Suprapubic skin (tissue), 4 donors: ENCODE measurements around the gene GCNT3. TPM values are rescaled to one million over a fixed set of nuclear protein-coding genes. Genes with fewer than 3 reads are reported as not detected.
A peak's percentile ranks its signal among the peaks of the same experiment; 100 is the strongest.

Source experiments
- DNase-seq, 2 donors: peaks; one replicate each; pipeline ENCODE4 v3.0.0-alpha.2; 2019; ENCODE audit warnings: low spot score in 2 of 2
- H3K27ac ChIP-seq: fragments of 200-600 bp; sonication (generic); one replicate; pipeline ENCODE4 v1.5.1; 2019
- H3K27me3 ChIP-seq: fragments of 200-600 bp; sonication (generic); one replicate; pipeline ENCODE4 v1.5.1; 2019
- H3K36me3 ChIP-seq: fragments of 200-600 bp; sonication (generic); one replicate; pipeline ENCODE4 v1.5.1; 2019
- H3K4me1 ChIP-seq: fragments of 200-600 bp; sonication (generic); one replicate; pipeline ENCODE4 v1.5.1; 2019
- H3K4me3 ChIP-seq: fragments of 200-600 bp; sonication (generic); one replicate; pipeline ENCODE4 v1.5.1; 2019; ENCODE audit warnings: mild to moderate bottlenecking
- H3K9me3 ChIP-seq: fragments of 200-600 bp; sonication (generic); one replicate; pipeline ENCODE4 v1.5.1; 2019
- EP300 ChIP-seq: sonication (generic); formaldehyde crosslinking; IDR thresholded peaks from one replicate; pipeline ENCODE4 v1.6.1; 2017; ENCODE audit warnings: antibody characterized with exemption
- POLR2A ChIP-seq, 2 donors: fragments of 450-650 bp; IDR thresholded peaks; one replicate each; pipeline ENCODE4 v1.6.1; 2017; ENCODE audit warnings: antibody characterized with exemption in 2 of 2, mild to moderate bottlenecking in 2 of 2, moderate library complexity in 2 of 2
- POLR2AphosphoS5 ChIP-seq, 3 donors: sonication (generic); formaldehyde crosslinking; IDR thresholded peaks; one replicate each; pipeline ENCODE4 v1.6.1; 2017; ENCODE audit warnings: antibody characterized with exemption in 3 of 3
- WGBS: methylation state at CpG from one replicate; pipeline ENCODE4 v1.1.5; 2018; 5-methylcytosine and 5-hydroxymethylcytosine counted together
- total RNA-seq, 4 donors: library from RNA; depleted of rRNA; stranded (reverse); fragments of >200 nt; gene quantifications; one replicate each; pipeline ENCODE4 v1.1.0, GENCODE V29; 2016
- TF ChIP-seq, protein P1 (sequence below), 2 donors: fragments of 200-600 bp in 1 of 2; fragments of 450-650 bp in 1 of 2; sonication (generic) in 1 of 2; IDR thresholded peaks; one replicate each; pipeline ENCODE4 v1.5.1; 2016 to 2019; ENCODE audit warnings: antibody characterized with exemption in 2 of 2, mild to moderate bottlenecking in 1 of 2, moderate library complexity in 1 of 2

GCNT3 gene
- total RNA-seq, 4 donors from 2014 or later: 0.13 to 0.23 TPM; not detected in 2

DNA sequence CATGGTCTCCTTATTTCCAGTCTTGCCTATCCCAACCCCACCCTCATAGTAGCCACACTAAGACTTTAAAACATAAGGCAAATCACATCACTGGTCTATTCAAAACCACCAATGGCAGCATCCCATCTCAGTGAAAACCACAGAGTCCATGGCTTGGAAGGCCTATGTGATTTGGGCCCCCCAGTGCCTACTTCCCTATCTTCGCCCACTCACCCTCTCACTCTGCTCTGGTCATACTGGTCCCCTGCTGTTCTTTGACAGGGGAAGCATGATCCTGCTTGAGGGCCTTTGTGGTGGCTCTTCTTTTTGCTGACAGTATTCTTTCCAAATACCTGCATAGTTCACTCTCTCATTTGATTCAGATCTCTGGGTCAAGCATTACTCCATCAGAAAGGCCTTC lies 42.5 kb downstream of the GCNT3 start:
- no peaks in the 10 kb centered on the region for H3K9me3 ChIP-seq
- H3K4me1 ChIP-seq: peaks cover 22% of the 10 kb centered on the region
- DNase-seq: no peak
- no peaks in the 10 kb centered on the region for H3K27me3 ChIP-seq
- no peak for TF ChIP-seq POLR2AphosphoS5 (IDR thresholded peaks at IDR 0.05)
- TF ChIP-seq POLR2A (IDR thresholded peaks at IDR 0.05): no peak
- TF ChIP-seq EP300: no peak
- TF ChIP-seq, protein P1, sequence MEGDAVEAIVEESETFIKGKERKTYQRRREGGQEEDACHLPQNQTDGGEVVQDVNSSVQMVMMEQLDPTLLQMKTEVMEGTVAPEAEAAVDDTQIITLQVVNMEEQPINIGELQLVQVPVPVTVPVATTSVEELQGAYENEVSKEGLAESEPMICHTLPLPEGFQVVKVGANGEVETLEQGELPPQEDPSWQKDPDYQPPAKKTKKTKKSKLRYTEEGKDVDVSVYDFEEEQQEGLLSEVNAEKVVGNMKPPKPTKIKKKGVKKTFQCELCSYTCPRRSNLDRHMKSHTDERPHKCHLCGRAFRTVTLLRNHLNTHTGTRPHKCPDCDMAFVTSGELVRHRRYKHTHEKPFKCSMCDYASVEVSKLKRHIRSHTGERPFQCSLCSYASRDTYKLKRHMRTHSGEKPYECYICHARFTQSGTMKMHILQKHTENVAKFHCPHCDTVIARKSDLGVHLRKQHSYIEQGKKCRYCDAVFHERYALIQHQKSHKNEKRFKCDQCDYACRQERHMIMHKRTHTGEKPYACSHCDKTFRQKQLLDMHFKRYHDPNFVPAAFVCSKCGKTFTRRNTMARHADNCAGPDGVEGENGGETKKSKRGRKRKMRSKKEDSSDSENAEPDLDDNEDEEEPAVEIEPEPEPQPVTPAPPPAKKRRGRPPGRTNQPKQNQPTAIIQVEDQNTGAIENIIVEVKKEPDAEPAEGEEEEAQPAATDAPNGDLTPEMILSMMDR (IDR thresholded peaks at IDR 0.05): no peak
- 95% methylated on average over 1 of the region's 1 CpG for WGBS
- H3K4me3 ChIP-seq: no peak overlapping the region
- H3K36me3 ChIP-seq: peaks cover 20% of the 10 kb centered on the region
- H3K27ac ChIP-seq: no peak overlapping the region

- DNase-seq: peak; percentile 95 to 96
- Histone ChIP-seq H3K9me3 (no peaks in the 10 kb centered on the region), H3K4me1 (peaks cover 20% of the 10 kb centered on the region), H3K4me3 (peak within 1 kb of the TSS; percentile 82), H3K27me3 (no peaks in the 10 kb centered on the region), H3K36me3 (peaks cover 4% of the 10 kb centered on the region), H3K27ac (peak within 1 kb of the TSS; percentile 83)
- TF ChIP-seq EP300 (no peak), POLR2A (IDR thresholded peaks at IDR 0.05) (peak in 1 of 2 donors; percentile 75), POLR2AphosphoS5 (IDR thresholded peaks at IDR 0.05) (peak in 1 of 3 donors; percentile 78)
- TF ChIP-seq, protein P1 (IDR thresholded peaks at IDR 0.05): no peak
- under 1% methylated on average over 41 of the region's 59 CpGs for WGBS
Measured at GRCh38 chr15:59656897-59657634, 45.5 kb downstream of the GCNT3 start, which contains the start of gene GTF2A2. GTF2A2 (minus strand) TSS chr15:59657515; CDS start chr15:59652277, 5,238 bp downstream.

- TF ChIP-seq, protein P1 (IDR thresholded peaks at IDR 0.05): no peak
- TF ChIP-seq POLR2AphosphoS5 (IDR thresholded peaks at IDR 0.05) (no peak), POLR2A (IDR thresholded peaks at IDR 0.05) (no peak), EP300 (no peak)
Measured at GRCh38 chr15:59657635-59658125, 46.1 kb downstream of the GCNT3 start.

GRCh38 chr15:59659366-59659765 lies 47.8 kb downstream of the GCNT3 start:
- DNase-seq: no peak
- Histone ChIP-seq H3K36me3 (peaks cover 26% of the 10 kb centered on the region), H3K27me3 (no peaks in the 10 kb centered on the region), H3K4me1 (peaks cover 20% of the 10 kb centered on the region), H3K4me3 (no peak overlapping the region), H3K9me3 (no peaks in the 10 kb centered on the region), H3K27ac (no peak overlapping the region)
- TF ChIP-seq, protein P1 (IDR thresholded peaks at IDR 0.05): no peak
- no peak for TF ChIP-seq EP300
- TF ChIP-seq POLR2AphosphoS5 (IDR thresholded peaks at IDR 0.05): no peak
- TF ChIP-seq POLR2A (IDR thresholded peaks at IDR 0.05): no peak
- 70% methylated on average over 1 of the region's 1 CpG for WGBS

More at GRCh38 chr15:59657635-59658125, 46.1 kb downstream of the GCNT3 start:
- 44% methylated on average over 23 of the region's 23 CpGs for WGBS
- H3K36me3 ChIP-seq: peaks cover 11% of the 10 kb centered on the region
- no peaks in the 10 kb centered on the region for H3K27me3 ChIP-seq
- peaks cover 20% of the 10 kb centered on the region for H3K4me1 ChIP-seq
- no peak overlapping the region for H3K27ac ChIP-seq
- peak overlapping the region; percentile 82 for H3K4me3 ChIP-seq
- no peak for DNase-seq
- H3K9me3 ChIP-seq: no peaks in the 10 kb centered on the region

DNA sequence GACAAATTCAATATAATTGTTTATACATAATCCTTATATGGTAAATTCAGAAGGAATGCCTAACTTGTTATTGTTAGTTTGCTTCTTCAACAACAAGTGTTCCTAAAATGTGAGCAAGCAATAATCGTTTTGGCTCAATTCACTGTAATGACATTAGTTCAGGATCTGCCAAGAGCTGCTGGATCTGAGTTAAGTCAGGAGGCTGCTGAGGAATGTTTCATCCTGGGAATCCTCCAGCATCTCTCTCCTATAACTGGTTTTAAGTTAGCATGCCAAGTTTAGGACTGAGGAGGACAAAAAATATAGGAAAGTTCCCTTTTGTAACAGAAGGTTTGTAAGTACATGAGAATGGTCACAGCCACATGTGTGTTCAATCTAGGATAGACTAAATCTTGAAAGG lies 50.7 kb downstream of the GCNT3 start:
- WGBS: 31% methylated on average over 1 of the region's 1 CpG
- H3K4me3 ChIP-seq: no peak overlapping the region
- TF ChIP-seq POLR2AphosphoS5 (IDR thresholded peaks at IDR 0.05) (no peak), EP300 (no peak), POLR2A (IDR thresholded peaks at IDR 0.05) (no peak)
- TF ChIP-seq, protein P1 (IDR thresholded peaks at IDR 0.05): no peak
- no peaks in the 10 kb centered on the region for H3K27me3 ChIP-seq
- H3K36me3 ChIP-seq: peaks cover 52% of the 10 kb centered on the region
- no peaks in the 10 kb centered on the region for H3K9me3 ChIP-seq
- peaks cover 3% of the 10 kb centered on the region for H3K4me1 ChIP-seq
- DNase-seq: no peak
- no peak overlapping the region for H3K27ac ChIP-seq
